GM12874 (cell line): ENCODE measurements around the gene FBXL7.

Experiments used
- TF ChIP-seq, protein P1 (sequence below): IDR thresholded peaks from 2 replicates; pipeline ENCODE4 v1.5.1; 2011; ENCODE audit warnings: low read depth, mild to moderate bottlenecking, control low read depth, low read length, moderate library complexity; ENCODE audit not compliant: insufficient read depth

The FBXL7 gene

DNA sequence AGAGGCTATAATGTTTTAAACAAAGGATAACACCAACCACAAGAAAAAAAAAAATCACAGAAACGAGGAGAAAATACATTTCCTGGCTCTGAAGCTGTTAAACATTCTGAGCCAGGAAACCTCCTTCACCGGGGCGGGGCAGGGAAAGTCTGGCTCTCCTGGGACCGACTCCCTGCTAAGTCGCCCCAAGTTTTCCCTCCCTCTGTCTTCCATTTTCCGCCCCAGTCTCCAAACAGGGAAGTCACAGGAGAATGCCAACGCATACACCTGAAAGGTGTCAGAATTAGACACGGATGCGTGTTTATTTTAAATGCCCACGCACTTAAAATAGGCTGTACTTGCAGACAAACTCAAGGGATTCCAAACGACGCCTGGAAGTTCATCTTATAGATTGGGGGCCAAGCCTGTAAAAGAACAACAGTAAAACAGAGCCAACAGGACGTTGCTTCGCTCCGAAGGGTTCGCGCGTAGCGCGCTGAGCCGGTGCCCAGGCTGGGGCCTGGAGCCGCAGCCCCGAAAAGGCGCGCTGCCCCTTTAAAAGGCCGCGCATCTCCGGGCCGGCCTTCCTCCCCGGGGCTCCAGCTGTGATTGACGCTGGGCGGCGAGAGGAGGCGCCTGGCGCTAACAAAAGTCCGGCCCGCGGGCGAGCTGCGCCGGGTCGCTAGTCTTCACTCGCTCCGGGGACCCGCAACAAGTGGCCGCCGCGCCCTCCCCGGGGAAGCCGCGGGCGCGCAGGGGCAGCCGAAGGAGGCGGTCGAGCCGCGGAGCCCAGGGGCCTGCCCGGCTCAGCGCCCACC is at the start of gene FBXL7:
FBXL7 (plus strand) TSS at position 653 of the 797 bp plus-strand sequence.
- TF ChIP-seq, protein P1, sequence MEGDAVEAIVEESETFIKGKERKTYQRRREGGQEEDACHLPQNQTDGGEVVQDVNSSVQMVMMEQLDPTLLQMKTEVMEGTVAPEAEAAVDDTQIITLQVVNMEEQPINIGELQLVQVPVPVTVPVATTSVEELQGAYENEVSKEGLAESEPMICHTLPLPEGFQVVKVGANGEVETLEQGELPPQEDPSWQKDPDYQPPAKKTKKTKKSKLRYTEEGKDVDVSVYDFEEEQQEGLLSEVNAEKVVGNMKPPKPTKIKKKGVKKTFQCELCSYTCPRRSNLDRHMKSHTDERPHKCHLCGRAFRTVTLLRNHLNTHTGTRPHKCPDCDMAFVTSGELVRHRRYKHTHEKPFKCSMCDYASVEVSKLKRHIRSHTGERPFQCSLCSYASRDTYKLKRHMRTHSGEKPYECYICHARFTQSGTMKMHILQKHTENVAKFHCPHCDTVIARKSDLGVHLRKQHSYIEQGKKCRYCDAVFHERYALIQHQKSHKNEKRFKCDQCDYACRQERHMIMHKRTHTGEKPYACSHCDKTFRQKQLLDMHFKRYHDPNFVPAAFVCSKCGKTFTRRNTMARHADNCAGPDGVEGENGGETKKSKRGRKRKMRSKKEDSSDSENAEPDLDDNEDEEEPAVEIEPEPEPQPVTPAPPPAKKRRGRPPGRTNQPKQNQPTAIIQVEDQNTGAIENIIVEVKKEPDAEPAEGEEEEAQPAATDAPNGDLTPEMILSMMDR, result no peak

DNA sequence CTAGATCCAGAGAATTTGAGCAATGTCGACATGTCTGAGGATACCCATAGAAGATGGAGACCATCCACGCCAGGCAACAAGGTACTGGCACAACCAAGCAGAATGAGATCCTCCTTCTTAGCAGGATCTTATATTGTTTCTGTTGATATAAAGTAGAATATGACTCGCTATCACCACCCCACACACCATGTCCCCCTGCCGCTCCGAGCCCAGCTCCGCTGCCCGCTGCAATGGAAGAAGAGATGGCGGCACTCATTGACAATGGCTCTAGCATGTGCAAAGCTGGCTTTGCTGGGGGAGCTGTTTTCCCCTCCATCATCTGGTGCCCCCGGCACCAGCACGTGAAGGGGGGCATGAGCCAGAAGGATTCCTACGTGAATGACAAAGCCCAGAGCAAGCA is 49.5 kb upstream of the FBXL7 start:
- TF ChIP-seq, protein P1, result no peak

DNA sequence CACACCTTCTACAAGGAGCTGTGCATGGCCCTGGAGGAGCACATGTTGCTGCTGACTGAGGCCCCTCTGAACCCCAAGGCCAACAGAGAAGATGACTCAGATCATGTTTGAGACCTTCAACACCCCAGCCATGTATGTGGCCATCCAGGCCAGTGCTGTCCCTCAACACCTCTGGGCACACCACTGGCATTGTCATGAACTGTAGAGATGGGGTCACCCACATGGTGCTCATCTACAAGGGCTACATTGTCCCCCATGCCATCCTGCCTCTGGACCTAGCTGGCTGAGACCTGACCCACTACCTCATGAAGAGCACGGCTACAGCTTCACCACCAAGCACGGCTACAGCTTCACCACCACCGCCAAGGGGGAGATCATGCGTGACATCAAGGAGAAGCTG is 49.0 kb upstream of the FBXL7 start:
- TF ChIP-seq, protein P1, result no peak

DNA sequence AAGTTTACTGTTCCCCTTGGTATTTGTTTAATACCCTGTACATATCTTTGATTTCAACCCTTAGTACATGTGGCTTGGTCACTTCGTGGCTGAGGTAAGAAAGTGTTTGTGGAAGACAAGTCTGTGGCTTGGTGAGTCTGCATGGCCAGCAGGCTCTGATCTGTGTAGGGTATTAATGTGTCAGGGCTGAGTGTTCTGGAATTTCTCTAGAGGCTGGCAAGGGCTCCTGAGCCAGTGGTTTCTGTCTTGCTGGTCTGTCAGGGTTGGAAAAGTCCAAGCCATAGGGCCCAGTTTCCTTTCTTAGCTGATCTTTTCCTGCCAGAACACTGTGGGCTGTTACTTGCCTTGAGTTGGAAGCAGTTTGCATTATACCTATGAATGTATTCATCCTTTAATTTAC is 48.0 kb upstream of the FBXL7 start:
- TF ChIP-seq, protein P1, result no peak

DNA sequence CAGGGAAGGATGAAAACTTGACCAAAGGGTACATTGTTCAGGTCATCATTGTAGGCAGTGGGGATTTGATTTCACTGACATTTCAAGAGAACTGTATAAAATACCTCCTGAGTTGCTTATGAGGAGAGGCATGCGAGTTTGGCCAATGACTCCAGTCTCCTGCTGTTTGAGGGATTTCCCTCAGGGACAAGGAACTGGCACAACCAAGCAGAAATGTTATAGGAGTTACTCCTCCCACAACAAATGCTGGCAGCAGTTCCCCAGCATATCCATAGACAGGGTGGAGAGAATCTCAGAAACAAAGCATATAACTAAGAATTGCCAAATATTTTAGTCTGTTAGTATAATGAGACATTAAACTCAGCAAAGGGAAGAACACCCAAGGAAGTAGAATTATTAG is 47.2 kb upstream of the FBXL7 start:
- TF ChIP-seq, protein P1, result no peak

DNA sequence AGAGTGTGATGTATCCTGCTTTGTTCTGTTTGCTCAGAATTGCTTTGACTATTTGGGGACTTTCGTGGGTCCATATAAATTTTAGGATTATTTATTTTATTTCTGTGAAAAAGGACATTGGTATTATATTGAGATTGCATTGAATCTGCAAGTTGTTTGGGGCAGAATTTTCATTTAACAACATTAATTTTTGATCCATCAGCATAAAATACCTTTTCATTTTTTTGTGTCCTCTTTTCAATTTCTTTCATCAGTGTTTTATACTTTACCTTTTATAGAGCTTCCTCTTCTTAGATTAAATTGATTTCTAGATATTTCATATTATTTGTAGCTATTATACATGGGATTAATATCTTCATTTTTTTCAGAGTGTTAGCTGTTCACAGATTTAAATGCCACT is 40.8 kb upstream of the FBXL7 start:
- TF ChIP-seq, protein P1, result no peak

DNA sequence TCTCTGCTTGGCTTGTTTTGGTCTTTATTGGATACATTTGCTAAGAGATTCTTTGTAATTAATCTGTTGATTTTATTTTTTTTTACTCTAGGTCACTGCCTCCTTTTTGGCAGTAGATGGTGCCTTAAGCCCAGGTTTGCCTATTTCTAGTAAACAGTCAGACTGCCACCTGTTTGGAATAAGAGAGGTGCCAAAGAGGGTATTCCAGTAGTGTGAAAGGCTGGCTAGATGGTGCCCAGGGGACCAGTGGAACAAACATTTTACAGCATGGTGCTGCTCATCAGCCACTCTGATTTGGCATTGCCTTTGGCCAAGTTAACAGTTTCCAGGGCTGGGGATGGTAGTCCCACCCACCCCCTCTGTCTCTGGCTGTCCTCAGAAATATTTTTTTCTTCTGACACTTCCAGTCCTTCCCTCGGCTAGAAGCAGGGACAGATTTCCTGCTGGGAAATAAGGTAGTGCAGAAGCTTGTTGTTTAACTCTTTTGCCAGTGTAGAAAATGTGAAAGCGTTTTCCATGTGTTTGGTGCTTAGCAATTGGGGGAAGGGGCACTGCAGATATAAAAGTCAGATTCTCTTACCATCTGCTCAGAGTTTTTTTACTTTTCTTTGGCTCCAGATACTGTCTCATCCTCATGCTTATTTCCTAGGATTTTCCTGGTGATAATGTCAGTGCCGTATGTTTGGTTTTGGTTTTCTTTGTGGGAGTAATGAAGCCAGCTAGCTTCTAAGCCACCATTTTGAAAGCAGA is 36.6 kb upstream of the FBXL7 start:
- TF ChIP-seq, protein P1, result no peak
